GM12892 (cell line): Measurements from ENCODE around the gene PC.

ENCODE experiments used
- POLR2A ChIP-seq: IDR thresholded peaks from 2 replicates; pipeline ENCODE4 v1.6.1; 2011; ENCODE audit warnings: low read depth, low read length, control low read depth
- POLR2AphosphoS5 ChIP-seq: IDR thresholded peaks from 2 replicates; pipeline ENCODE4 v1.6.1; 2011; ENCODE audit warnings: low read depth, low read length, control low read depth

- no peak for TF ChIP-seq POLR2A
- TF ChIP-seq POLR2AphosphoS5, result no peak
Observed at GRCh38 chr11:66820901-66821300, 137.3 kb downstream of the PC start.
